LNCAP (cell line): ENCODE results near the gene GRM8.

Experiments
- CTCF ChIP-seq: fragments of 450-650 bp; IDR thresholded peaks from 2 replicates; pipeline ENCODE4 v1.5.1; 2017; ENCODE audit warnings: mild to moderate bottlenecking

Gene GRM8

GRCh38 chr7:126495733-126496132 is 757.0 kb downstream of the GRM8 start:
- TF ChIP-seq CTCF: no peak

- TF ChIP-seq CTCF: no peak
Observed at GRCh38 chr7:126495001-126495400, 757.7 kb downstream of the GRM8 start.

- no peak for TF ChIP-seq CTCF
Observed at GRCh38 chr7:126493801-126494200, 758.9 kb downstream of the GRM8 start.

GRCh38 chr7:126489874-126490273 is 762.9 kb downstream of the GRM8 start:
- no peak for TF ChIP-seq CTCF

GRCh38 chr7:126487728-126488442 is 764.9 kb downstream of the GRM8 start:
- no peak for TF ChIP-seq CTCF

GRCh38 chr7:126486806-126487205 is 765.9 kb downstream of the GRM8 start:
- TF ChIP-seq CTCF: no peak

GRCh38 chr7:126485791-126486190 is 767.0 kb downstream of the GRM8 start:
- TF ChIP-seq CTCF: no peak

- TF ChIP-seq CTCF: no peak
Observed at GRCh38 chr7:126483972-126484371, 768.8 kb downstream of the GRM8 start.
